Measurements from ENCODE around the gene GJA4.

DNA sequence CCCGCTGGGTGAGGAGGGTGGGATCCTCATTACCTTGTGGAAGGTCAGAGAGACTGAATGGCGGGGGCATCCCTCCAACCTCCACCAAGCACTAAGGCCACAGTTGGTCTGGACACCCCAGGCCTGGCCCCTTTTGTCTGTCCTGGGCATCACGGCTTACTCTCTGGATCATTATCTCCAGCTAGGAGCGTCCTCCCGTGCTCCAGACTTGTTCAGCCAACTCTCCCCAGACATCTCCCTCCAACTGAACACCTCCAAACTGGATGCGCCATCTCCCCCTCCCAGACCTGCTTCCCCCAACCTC is 45.2 kb upstream of the GJA4 start:
- TF ChIP-seq, protein P1, sequence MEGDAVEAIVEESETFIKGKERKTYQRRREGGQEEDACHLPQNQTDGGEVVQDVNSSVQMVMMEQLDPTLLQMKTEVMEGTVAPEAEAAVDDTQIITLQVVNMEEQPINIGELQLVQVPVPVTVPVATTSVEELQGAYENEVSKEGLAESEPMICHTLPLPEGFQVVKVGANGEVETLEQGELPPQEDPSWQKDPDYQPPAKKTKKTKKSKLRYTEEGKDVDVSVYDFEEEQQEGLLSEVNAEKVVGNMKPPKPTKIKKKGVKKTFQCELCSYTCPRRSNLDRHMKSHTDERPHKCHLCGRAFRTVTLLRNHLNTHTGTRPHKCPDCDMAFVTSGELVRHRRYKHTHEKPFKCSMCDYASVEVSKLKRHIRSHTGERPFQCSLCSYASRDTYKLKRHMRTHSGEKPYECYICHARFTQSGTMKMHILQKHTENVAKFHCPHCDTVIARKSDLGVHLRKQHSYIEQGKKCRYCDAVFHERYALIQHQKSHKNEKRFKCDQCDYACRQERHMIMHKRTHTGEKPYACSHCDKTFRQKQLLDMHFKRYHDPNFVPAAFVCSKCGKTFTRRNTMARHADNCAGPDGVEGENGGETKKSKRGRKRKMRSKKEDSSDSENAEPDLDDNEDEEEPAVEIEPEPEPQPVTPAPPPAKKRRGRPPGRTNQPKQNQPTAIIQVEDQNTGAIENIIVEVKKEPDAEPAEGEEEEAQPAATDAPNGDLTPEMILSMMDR (IDR thresholded peaks at IDR 0.05; ENCODE audit: poor library complexity): no peak
- no peak for TF ChIP-seq EZH2phosphoT487 (IDR thresholded peaks at IDR 0.05; ENCODE audit: low read depth, severe bottlenecking, unreplicated experiment)
